SKM-1 treated with dmso at 0.1 percent for 144 hours (cell line): ENCODE results near the gene DOCK2.
A peak's percentile ranks its signal among the peaks of the same experiment; 100 is the strongest.

Source experiments
- DNase-seq: peaks from one replicate; lab custom pipeline; 2025; ENCODE audit not compliant: unreplicated experiment; lab: John Stamatoyannopoulos, UW

The DOCK2 gene

DNA sequence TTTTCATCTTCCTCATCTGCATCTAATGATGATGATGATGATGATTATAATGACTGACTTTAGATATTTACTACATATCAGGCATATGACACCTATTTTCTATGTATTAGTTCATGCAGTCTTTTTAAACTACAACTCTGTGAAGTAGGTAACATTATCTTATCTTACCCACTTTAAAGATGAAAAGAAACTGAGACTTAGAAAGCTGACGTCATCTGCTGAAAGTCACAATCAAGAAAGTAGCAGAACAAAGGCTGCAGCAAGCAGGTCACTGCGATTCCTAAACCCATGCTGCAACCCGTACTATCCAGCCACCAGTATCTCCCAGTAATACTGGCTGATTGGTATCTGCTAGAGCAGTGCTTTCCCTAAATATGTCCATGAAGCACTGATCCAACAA, 383.3 kb downstream of the DOCK2 start:
- DNase-seq: no peak

DNA sequence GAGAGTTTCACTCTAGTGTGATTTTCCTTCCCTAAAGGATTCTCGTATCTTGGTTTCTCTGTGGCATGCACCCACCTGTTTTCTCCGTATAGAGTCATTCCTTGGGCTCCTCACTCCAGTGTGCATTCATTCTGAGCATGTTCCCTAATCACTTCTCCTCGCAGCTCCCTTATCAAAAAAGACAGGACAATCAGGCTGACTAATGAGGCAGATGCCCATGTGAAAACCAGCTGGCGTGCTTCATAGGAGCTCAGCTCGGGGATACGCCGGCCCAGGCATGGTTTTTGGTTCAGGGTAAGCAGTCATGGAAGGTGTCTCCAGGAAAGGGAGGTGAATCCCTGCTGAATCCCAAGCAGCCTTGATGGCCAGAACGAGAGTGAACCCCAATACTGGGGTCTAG, 384.4 kb downstream of the DOCK2 start:
- no peak for DNase-seq

DNA sequence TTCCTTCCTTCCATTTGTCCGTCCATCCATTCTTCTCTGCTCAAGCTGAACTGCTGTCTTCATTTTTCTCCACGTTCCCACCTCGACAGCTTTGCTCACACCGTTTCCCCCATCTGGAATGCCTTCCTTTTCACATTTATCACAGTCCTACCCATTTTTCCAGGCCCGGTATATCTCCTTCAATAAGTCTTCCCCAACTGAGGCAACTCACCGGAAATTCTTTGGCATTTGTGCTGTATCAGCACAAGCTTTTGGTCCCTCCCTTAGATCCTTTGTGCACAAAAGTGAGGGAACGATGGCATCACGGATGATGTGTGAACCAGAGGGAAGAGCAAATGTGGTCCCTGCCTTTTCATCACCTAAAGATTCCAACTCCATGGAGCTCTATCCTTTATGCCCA, 388.8 kb downstream of the DOCK2 start:
- no peak for DNase-seq

DNA sequence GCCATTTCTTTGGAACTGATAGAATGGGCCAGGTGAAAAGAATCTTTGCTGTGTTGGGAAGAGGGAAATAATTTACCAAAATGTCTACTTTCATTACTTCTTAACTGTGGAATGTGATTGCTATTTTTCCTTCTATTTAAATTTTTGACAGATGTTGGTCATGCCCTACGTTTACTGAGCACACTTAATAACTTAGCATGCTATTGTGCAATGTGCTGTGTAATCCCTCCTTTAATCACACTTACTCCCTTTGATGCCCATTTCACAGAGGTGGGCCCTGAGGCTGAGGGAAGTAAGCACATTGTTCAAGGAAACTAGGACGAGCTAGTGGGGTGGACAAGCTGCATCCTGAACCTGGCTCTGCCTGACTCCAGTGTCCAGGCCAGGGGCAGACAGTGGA, 391.0 kb downstream of the DOCK2 start:
- no peak for DNase-seq

DNA sequence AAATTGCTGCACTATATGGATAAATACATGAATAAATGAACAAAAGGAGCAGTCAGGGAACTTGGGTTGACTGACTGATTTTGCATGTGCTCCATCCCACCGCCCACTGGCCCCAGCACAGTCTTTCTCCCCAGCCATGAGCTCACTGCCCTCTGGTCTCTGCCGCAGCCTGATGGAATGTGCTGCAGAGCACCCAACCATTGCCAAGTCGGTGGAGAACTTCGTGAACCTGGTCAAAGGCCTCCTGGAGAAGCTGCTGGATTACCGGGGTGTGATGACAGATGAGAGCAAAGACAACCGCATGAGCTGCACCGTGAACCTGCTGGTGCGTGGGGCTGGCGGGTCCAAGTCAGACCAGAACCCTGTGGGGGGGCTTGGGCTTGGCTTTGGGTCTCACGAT, 397.2 kb downstream of the DOCK2 start:
- DNase-seq: no peak

DNA sequence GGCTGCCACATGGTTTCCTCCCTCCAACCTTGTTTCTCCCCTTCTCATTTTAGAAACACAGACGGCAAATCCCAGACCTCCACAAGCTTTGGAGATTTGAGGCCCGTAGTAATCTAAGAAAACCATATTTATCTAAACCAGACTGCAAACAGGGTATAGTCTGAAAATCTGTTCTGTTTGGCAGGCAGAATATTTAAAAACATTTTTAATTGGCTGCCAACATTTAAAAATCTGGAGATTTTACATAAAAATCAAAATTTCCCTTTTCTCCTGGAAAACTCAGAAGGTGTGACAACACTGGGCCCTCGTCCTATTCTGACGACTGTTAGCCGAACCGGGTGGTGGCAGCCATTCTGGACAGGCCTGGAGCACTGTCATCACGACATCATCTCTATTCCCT, 401.2 kb downstream of the DOCK2 start:
- no peak for DNase-seq

DNA sequence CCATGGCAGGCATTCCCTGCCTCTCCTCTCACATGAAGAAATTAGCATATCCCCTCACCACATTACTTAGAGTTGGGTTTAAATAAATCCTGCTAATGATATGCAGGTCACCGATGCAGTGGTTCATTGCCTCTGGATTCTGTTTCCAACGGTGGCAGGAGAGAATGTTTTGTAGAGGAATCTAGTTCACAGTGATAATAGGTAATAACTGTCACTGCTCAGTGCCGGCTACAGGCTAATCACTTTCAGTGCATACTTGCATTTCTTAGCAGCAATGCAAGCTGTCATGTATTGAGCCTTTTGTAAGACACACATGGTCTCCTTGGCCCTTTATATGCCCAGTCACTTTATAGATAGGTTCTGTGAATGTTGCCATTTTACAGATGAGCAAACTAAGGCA, 402.8 kb downstream of the DOCK2 start:
- DNase-seq: no peak

DNA sequence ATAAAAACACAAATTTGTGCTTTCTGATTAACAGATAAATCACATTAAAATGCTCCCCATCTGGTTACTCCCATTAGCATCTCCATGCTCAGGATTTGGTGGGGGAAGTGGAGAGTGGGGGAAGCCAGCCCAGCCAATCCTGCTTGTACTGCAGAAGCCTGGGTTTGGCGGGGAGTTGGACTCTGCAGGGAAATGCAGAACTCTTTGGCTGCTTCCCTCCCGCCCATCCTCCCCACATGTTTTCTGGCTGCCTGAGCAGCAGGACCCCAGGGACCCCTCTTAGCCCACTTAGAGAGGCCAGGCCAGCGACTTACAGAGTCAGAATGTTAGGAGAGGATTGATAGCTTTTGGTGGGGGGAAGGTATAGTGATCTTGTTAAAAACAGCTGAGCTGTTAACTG, 409.2 kb downstream of the DOCK2 start:
- DNase-seq: no peak

DNA sequence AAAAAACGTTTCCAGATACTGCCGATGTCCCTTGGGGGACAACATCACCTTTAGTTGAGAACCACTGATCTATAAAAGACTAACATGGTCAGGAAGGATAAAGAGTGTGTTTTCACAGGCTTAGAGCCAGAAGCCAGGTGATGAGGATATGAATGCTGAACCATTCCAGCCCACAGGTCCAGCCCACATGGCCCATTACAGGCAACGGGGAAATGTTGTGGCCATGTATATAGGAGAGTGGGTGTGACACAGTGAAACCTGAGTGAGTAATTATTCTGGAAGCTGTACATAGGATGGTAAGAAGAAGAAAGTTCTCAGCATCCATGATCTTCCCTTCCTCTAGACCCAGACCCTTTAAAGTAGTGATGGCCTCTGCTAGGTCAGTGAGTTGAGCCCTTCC, 412.6 kb downstream of the DOCK2 start:
- DNase-seq: no peak

DNA sequence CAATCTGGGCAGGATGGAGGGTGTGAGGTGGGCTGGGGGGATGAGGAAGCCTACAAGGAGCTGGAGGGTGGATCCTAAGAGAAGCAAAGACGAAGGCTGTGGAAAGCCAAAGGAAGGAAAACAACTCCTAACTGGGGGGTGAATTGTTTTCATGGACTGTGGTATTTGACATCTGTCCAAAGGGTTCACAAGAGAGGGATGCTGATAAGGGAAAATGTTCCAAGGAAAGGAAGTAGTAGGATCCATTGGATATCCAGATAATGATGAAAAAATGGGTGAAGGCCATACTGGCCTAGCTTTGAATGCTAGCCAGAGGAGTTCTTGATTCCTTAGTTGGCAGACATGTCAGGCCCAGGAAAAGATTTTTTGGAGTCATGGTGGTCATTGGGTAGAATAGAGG, 416.8 kb downstream of the DOCK2 start:
- DNase-seq: no peak

DNA sequence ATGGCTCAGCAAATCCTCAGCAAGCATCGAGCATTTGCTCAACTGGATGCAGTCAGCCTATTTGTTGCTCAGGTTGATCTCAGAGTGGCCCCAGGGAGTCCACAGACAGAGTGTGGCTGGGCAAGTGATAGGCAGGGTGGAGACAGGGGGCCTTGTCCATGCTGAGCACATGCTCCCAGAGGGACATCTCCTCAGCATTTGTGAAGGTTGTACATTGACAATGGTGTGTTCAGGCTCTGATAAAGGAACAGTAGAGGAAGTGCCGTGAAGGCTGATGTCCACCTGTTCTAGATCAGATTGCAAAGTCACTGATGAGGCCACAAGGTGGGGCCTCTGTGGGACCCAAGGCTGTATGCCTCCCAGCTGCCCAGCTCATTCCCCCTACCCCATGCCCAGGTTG, 418.5 kb downstream of the DOCK2 start:
- no peak for DNase-seq

DNA sequence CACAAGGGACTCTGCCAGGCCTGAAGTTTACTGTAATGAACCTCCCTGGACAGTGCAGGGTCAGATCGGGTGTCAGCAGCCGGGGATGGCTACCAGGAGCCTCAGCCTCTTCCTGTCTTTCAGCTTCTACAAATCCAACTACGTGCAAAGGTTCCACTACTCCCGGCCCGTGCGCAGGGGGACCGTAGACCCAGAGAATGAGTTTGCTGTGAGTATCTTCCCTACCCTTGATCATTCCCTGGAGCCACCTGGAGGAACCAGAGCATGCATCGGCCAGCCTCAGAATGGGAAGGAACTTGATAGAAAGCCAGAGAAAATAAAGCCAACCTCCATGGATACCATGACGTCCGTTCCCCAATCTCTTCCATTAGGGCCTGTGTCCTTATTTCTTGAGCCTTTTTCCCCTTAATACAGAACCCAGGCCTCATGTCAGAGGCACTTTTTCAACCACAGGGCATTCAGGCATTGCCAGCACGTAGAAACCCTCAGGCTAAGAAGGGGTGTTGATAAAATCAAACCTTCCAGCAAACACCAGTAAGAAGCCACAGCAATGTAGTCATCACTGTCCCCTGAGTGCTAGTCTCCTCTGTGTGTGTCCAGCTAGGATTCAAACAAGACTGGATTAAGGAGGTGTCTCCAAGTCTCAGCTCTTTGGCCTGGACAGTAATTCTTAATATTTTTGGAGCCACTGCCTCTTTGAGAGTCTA, 419.6 kb downstream of the DOCK2 start:
- no peak for DNase-seq

DNA sequence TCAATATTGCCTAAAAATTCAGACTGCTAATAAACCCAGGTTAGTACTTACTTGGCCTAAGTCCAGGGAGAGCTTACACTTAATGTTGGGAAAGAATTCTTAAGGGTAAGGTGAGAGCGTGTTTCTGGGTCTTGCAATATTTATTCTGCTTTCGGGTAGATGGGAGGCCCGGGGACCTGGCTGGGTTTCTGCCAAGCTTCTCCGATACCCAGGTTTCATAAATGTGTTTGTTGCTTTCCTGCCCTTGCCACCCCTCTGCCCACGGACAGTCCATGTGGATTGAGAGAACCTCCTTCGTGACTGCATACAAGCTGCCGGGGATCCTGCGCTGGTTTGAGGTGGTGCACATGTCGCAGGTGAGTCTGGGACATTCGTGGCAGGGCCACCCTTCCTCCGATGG, 420.2 kb downstream of the DOCK2 start:
- no peak for DNase-seq

DNA sequence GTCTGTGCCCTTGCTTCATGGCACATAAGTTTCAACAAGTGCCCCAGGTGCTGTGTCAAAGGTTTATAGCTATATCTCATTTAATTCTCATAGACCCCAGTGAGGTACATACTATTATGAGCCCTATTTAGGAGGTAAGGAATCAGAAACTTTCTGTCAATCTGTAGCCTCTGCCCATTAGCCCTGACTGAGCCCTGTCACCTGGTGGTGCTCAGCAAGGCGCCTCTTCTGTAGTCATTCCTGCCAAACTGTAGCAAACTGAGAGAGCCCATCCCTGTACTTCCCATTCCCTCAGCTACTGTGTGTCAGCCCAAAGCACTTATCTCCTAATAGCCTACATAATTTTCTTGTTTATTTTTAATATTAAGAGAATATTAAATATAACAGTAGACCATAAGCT, 422.1 kb downstream of the DOCK2 start:
- no peak for DNase-seq

DNA sequence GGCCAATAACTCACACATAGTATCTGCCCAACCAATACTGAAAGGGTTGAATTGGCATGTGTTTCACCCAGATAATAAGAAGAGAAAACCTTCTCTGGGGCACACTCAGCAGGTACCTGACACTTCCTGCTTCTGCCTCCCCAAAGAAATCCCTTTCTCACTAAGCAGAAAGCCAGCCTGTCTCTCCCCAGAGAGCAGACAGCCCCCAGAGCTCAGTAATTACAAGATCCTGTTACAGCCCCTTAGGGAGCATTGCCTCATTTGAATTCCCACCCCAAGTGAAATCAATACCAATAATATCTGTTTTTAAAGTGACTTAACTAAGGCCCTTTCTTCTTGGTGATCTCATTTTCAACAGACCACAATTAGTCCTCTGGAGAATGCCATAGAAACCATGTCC, 430.1 kb downstream of the DOCK2 start:
- DNase-seq: no peak

DNA sequence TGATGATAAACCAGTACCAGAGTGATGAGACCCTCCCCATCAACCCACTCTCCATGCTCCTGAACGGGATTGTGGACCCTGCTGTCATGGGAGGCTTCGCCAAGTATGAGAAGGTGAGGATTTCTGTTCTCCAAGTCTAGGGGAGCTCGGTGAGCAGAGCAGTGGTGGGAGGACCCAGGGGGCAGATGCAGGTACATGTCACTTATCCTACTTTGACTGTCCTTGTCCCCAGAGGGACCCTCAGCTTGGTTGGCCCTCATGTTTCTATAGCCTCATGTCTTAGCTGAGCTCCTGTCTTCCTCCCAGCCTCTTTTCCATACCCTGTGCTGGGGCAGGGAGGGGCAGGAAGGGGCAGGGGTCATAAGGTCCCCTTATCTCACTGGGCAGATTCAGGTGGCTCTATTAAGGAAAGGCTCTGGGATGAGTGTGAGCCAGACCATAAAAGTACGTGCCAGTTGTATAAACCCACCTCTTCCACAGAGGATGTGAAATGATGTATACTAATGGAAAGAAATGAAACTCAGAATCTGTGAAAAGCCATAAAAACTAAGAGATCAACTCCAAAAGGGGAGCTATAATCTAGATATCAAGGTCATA, 430.6 kb downstream of the DOCK2 start:
- DNase-seq: no peak

DNA sequence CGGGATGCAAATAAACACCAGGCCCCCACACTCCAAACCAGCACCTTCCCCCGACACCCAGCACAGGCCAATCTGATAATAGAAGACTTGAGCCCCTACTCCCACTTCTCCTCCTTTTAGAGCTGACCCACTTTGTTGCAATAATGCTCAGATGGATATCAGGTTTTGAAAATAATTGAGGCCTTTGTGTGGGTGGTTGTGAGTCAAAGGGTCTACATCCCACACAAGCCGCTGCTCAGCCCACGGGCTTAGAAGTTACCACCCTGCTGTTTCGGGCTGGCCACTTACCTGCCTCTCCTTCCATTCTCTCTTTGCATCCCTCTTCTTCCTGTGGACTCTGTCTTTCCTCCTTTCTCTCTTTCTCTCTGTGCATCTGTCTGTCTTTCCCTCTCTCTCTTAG, 432.4 kb downstream of the DOCK2 start:
- no peak for DNase-seq

DNA sequence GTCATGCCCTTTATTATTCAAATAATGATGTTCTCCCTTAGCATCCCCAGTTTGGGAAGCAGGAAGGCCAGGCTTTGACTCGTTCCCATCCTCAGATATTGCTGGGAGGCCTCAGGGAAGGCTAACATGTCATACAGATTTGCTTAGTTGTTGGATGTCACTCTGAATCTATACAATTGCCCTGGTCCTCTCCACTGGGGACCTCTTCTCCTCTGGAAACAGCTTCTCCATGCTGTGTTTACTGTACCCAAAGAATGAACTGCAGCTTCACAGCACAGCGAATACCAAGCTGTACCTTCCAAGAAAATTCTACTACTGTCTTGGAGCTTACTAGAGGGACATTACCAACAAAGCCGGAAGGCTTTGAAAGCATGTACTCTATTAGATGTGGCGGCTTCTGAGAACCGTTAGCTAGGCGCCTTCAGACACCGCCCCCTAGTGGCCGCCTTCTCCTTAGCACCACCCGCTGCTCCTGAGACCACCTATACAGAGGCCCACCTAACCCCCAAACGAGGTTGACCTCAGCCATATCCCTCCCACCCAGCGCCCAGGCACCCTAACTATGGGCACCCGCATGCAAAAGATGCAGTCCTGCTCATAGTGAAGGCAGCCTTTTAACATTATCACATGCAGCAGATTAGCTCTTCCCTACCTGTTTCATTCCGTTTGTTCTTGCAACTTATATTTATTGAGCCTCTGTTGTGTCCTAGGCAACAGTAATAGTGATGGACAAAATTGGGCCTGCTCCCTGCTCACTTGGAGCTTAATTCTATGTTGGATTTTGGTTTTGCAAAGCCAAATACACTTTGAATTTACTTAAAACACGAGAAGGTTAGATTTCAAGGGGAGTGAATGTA, 433.7 kb downstream of the DOCK2 start:
- peak; percentile 2 for DNase-seq

DNA sequence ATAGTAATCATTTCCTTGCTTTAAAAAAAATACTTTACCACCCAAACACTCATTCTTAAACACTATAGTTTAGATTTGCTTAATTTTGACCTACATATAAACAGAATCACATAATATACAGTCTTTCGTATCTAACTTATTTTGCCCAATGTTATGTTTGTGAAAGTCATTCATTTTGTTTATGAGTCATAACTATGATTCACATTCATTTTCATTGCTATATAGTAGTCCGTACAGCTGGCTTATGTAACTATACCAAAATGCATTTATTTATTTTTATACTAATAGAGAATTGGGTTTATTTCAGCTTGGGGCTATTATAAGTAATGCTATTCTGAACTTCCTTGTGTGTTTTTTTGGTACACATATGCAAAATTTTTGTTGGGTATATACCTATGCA, 434.7 kb downstream of the DOCK2 start:
- no peak for DNase-seq

DNA sequence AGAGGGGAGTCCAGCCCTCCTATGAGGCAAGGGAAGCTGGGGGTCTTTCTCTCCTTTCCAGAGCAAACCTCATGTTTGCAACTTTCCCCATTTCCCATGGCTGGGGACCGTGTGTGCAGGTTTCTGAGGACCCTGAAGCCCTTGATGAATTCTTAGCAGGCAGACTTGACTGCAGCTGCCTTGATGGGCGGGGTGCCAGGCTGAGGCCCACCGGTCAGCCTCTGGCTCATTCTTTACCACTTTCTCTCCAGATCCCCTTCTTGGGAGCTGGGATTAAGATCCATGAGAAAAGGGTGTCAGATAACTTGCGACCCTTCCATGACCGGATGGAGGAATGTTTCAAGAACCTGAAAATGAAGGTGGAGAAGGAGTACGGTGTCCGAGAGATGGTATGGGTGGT, 438.6 kb downstream of the DOCK2 start:
- no peak for DNase-seq

DNA sequence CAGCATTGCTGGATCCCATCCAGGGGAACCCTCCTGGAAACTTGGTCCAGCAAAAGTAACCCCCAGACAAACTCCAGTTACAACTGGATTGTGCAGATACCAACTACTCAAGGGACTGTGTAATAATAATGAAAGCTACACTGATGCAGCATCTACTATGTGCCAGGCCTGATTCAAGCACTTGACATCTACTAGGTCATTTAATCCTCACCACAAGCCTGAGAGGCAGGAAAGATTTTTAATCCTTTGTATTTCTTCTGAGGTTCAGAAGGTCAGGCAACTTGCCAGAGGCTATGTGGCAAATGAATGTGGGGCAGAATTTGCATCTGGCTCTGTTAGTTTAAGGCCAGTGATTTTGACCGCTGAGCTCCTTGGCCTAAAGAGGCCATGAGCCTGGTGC, 439.1 kb downstream of the DOCK2 start:
- DNase-seq: no peak

DNA sequence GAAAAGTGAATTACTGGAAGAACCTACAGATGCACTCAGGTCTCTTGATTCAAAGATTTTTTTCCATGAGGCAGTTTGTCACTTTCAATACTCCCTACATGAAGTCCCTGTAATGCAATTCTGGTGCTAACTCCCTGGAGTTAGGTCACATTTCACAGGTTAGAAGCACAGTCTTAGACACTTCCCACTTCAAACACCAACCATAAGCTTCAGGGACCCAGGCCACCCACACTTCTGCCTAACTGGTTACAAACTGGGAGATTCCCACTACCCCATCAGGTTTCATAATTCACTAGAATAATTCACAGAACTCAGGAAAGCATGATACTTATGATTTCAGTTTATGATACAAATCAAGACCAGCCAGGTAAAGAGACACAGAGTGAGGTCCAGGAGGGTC, 439.7 kb downstream of the DOCK2 start:
- no peak for DNase-seq
